Neural crest cell (in vitro differentiated cells): ENCODE data around the gene PERCC1. TPM values are rescaled to one million over a fixed set of nuclear protein-coding genes. Genes with fewer than 3 reads are reported as not detected.

Experiments
- DNase-seq: peaks from one replicate; pipeline ENCODE4 v3.0.0; 2021; ENCODE audit warnings: low read depth, mixed read lengths, low spot score
- H3K27ac Mint-ChIP-seq: one replicate; pipeline ENCODE4 v1.8.0; 2021; ENCODE audit warnings: mild to moderate bottlenecking, mixed read lengths; ENCODE audit not compliant: unreplicated experiment
- H3K27me3 Mint-ChIP-seq: 2 replicates; pipeline ENCODE4 v1.8.0; 2021; ENCODE audit warnings: low read depth, mild to moderate bottlenecking, mixed read lengths
- H3K36me3 Mint-ChIP-seq: 2 replicates; pipeline ENCODE4 v1.8.0; 2021; ENCODE audit warnings: low read depth, mild to moderate bottlenecking, mixed read lengths
- H3K4me1 Mint-ChIP-seq: 2 replicates; pipeline ENCODE4 v1.8.0; 2021; ENCODE audit warnings: mixed read lengths
- H3K4me3 Mint-ChIP-seq: one replicate; pipeline ENCODE4 v1.8.0; 2021; ENCODE audit warnings: mild to moderate bottlenecking, mixed read lengths
- H3K9me3 Mint-ChIP-seq: 2 replicates; pipeline ENCODE4 v1.8.0; 2021; ENCODE audit warnings: mixed read lengths
- CTCF ChIP-seq: fragments of 200-600 bp; sonication (generic); conservative IDR thresholded peaks from 2 replicates; pipeline ENCODE4 v1.5.0; 2021; ENCODE audit warnings: antibody characterized with exemption, mild to moderate bottlenecking
- total RNA-seq: library from RNA; stranded (reverse); gene quantifications from 2 replicates; pipeline ENCODE4 v1.2.1, GENCODE V29; 2021

The PERCC1 gene
- total RNA-seq, 1 donor from 2014 or later = not detected

GRCh38 chr16:1395444-1396031, 35.3 kb upstream of the PERCC1 start:
- Mint-ChIP-seq H3K4me3 (no peak overlapping the region), H3K27ac (no peak overlapping the region), H3K27me3 (no peaks in the 10 kb centered on the region), H3K36me3 (no peaks in the 10 kb centered on the region), H3K4me1 (no peaks in the 10 kb centered on the region), H3K9me3 (no peaks in the 10 kb centered on the region)
- DNase-seq = no peak
- TF ChIP-seq CTCF = no peak

- Mint-ChIP-seq H3K27ac (no peak overlapping the region), H3K4me1 (no peaks in the 10 kb centered on the region), H3K36me3 (no peaks in the 10 kb centered on the region), H3K27me3 (no peaks in the 10 kb centered on the region), H3K4me3 (no peak overlapping the region), H3K9me3 (no peaks in the 10 kb centered on the region)
- no peak for DNase-seq
- TF ChIP-seq CTCF = no peak
These were observed 33.1 kb upstream of the PERCC1 start for GRCh38 chr16:1397779-1398178.

DNA sequence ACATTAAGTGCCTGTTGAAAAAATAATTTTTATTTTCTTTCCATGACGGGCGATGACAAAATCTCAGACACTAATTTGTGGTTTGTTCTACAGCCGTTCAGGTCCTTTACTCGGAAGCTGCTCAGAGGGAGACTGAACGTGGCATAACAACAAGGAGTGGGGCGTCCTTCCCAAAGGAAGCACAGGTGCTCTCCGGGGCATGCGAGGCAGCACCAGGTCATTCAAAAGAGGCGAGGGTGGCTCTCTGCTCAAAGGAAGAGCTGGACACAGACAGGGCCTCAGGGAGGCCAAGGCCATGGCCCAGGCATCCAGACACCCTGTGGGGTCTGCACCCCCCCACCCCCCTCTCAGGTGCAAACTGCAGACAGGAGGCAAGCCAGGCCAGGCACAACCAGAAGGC, 32.5 kb upstream of the PERCC1 start:
- no peaks in the 10 kb centered on the region for H3K9me3 Mint-ChIP-seq
- H3K27me3 Mint-ChIP-seq = no peaks in the 10 kb centered on the region
- H3K27ac Mint-ChIP-seq = peak overlapping the region; percentile 50
- H3K36me3 Mint-ChIP-seq = no peaks in the 10 kb centered on the region
- H3K4me3 Mint-ChIP-seq = no peak overlapping the region
- no peak for TF ChIP-seq CTCF
- H3K4me1 Mint-ChIP-seq = no peaks in the 10 kb centered on the region
- no peak for DNase-seq

- no peak for TF ChIP-seq CTCF
- H3K4me3 Mint-ChIP-seq = no peak overlapping the region
- H3K36me3 Mint-ChIP-seq = no peaks in the 10 kb centered on the region
- no peak for DNase-seq
- H3K9me3 Mint-ChIP-seq = no peaks in the 10 kb centered on the region
- no peaks in the 10 kb centered on the region for H3K4me1 Mint-ChIP-seq
- H3K27ac Mint-ChIP-seq = no peak overlapping the region
- H3K27me3 Mint-ChIP-seq = no peaks in the 10 kb centered on the region
These were observed 31.9 kb upstream of the PERCC1 start for GRCh38 chr16:1398826-1399581.

DNA sequence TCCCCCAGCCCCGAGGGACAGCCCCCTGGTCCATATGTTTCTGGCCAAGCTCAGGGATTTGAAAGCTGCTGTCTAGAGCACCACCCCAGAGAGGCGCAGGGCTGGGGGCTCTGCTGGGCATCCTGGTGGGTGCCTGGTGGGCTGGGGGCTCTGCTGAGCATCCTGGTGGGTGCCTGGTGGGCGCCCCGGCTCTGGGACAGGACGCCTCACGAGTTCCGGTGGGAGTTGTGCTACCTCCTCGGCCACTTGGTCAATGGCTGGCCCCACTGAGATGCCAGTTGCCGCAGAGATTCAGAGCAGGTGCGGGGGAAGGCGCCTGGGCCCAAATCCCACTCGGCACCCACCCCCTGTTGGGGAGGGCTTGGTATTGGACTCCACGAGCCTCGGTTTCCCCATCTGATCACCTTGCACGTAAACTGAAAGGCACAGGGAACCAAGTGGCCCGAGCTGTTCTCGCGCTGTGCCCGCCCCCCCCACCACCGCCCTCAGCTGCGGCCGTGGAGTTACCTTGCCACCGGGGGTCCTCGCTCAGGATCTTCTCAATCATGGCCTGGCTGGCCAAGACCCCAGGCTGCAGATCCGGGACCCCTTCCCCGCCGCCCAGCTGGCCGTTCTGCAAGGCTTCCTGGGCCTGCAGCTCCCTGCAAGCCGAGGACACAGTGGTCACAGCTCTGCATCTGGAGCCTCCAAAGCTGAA, 29.7 kb upstream of the PERCC1 start:
- Mint-ChIP-seq H3K36me3 (no peaks in the 10 kb centered on the region), H3K4me1 (no peaks in the 10 kb centered on the region)
- no peak for TF ChIP-seq CTCF

More for the DNA sequence above, 29.7 kb upstream of the PERCC1 start:
- no peak overlapping the region for H3K4me3 Mint-ChIP-seq
- no peak for DNase-seq
- no peaks in the 10 kb centered on the region for H3K27me3 Mint-ChIP-seq
- no peak overlapping the region for H3K27ac Mint-ChIP-seq
- H3K9me3 Mint-ChIP-seq = no peaks in the 10 kb centered on the region
